GM12872 (cell line): ENCODE measurements around the gene INKA1.

Experiments
- CTCF ChIP-seq: IDR thresholded peaks from 3 replicates; pipeline ENCODE4 v1.5.1; 2011; ENCODE audit warnings: low read depth, mild to moderate bottlenecking, low read length, moderate library complexity; ENCODE audit not compliant: insufficient read depth

INKA1 gene

GRCh38 chr3:49799105-49799504, 4.0 kb upstream of the INKA1 start:
- TF ChIP-seq CTCF, result no peak

GRCh38 chr3:49799761-49800160, 3.3 kb upstream of the INKA1 start, which contains the start of gene CDHR4:
CDHR4 (minus strand) TSS chr3:49799873; CDS start chr3:49799812, 61 bp downstream.
- no peak for TF ChIP-seq CTCF

GRCh38 chr3:49801160-49801559, 1.9 kb upstream of the INKA1 start:
- no peak for TF ChIP-seq CTCF

- TF ChIP-seq CTCF, result peak; percentile 28; the same call in 1 of the 3 replicates
Observed at GRCh38 chr3:49803465-49804140, 542 bp downstream of the INKA1 start.

GRCh38 chr3:49804141-49805041, 1.3 kb downstream of the INKA1 start:
- TF ChIP-seq CTCF, result 0 out of 3 replicates have a peak, but pooled peaks have one; percentile 0

- TF ChIP-seq CTCF, result no peak
Observed at GRCh38 chr3:49805367-49805782, 2.3 kb downstream of the INKA1 start.

GRCh38 chr3:49805897-49806701, 3.0 kb downstream of the INKA1 start:
- no peak for TF ChIP-seq CTCF
